Astrocyte (in vitro differentiated cells and primary cell): ENCODE measurements around the gene MBOAT7. TPM values are rescaled to one million over a fixed set of nuclear protein-coding genes. Genes with fewer than 3 reads are reported as not detected.

ENCODE experiments used
- DNase-seq: peaks from one replicate; pipeline ENCODE4 v3.0.0-alpha.2; 2010; ENCODE audit warnings: low read depth
- FAIRE-seq: peaks from 2 replicates; lab custom pipeline; 2011; peaks lifted over from hg19 to GRCh38; lab: Jason Lieb, UNC
- H2AFZ ChIP-seq: 2 replicates; pipeline ENCODE4 v1.6.0; 2012; ENCODE audit warnings: low read depth, low read length, inconsistent platforms
- H3K27ac ChIP-seq: 2 replicates; pipeline ENCODE4 v1.5.1; 2011; ENCODE audit warnings: low read depth, low read length, inconsistent platforms
- H3K27me3 ChIP-seq: 2 replicates; pipeline ENCODE4 v1.6.0; 2011; ENCODE audit warnings: low read length, inconsistent platforms; ENCODE audit not compliant: insufficient read depth
- H3K36me3 ChIP-seq: 2 replicates; pipeline ENCODE4 v1.5.1; 2011; ENCODE audit warnings: low read length, inconsistent platforms; ENCODE audit not compliant: insufficient read depth
- H3K4me1 ChIP-seq: 2 replicates; pipeline ENCODE4 v1.5.1; 2011; ENCODE audit warnings: low read length, inconsistent platforms; ENCODE audit not compliant: insufficient read depth
- H3K4me2 ChIP-seq: 2 replicates; pipeline ENCODE4 v1.6.0; 2012; ENCODE audit warnings: low read length, inconsistent platforms
- H3K4me3 ChIP-seq: 2 replicates; pipeline ENCODE4 v1.5.1; 2011; ENCODE audit warnings: low read depth, mild to moderate bottlenecking, low read length, inconsistent platforms; ENCODE audit not compliant: insufficient read depth
- H3K79me2 ChIP-seq: 2 replicates; pipeline ENCODE4 v1.6.0; 2012; ENCODE audit warnings: mild to moderate bottlenecking, low read length, inconsistent platforms; ENCODE audit not compliant: insufficient read depth
- H3K9ac ChIP-seq: 2 replicates; pipeline ENCODE4 v1.6.0; 2012; ENCODE audit warnings: mild to moderate bottlenecking, low read length, inconsistent platforms
- H3K9me3 ChIP-seq: 2 replicates; pipeline ENCODE4 v1.5.1; 2012; ENCODE audit warnings: low read depth, mild to moderate bottlenecking, low read length, inconsistent platforms; ENCODE audit not compliant: insufficient read depth
- H4K20me1 ChIP-seq: 2 replicates; pipeline ENCODE4 v1.6.0; 2012; ENCODE audit warnings: low read length, inconsistent platforms; ENCODE audit not compliant: insufficient read depth
- H3K27ac Mint-ChIP-seq: one replicate; pipeline ENCODE4 v1.8.0; 2021; ENCODE audit warnings: mild to moderate bottlenecking, mixed read lengths; ENCODE audit not compliant: unreplicated experiment
- H3K27me3 Mint-ChIP-seq: one replicate; pipeline ENCODE4 v1.8.0; 2021; ENCODE audit warnings: low read depth, mixed read lengths; ENCODE audit not compliant: unreplicated experiment
- H3K36me3 Mint-ChIP-seq: one replicate; pipeline ENCODE4 v1.8.0; 2021; ENCODE audit warnings: low read depth, mixed read lengths; ENCODE audit not compliant: unreplicated experiment
- H3K4me1 Mint-ChIP-seq: one replicate; pipeline ENCODE4 v1.8.0; 2021; ENCODE audit warnings: low read depth, mixed read lengths; ENCODE audit not compliant: unreplicated experiment
- H3K4me3 Mint-ChIP-seq: one replicate; pipeline ENCODE4 v1.8.0; 2021; ENCODE audit warnings: mild to moderate bottlenecking, moderate library complexity, mixed read lengths; ENCODE audit not compliant: unreplicated experiment
- H3K9me3 Mint-ChIP-seq: one replicate; pipeline ENCODE4 v1.8.0; 2021; ENCODE audit warnings: mild to moderate bottlenecking, mixed read lengths; ENCODE audit not compliant: unreplicated experiment
- EZH2 ChIP-seq: IDR thresholded peaks from 2 replicates; pipeline ENCODE4 v1.6.1; 2012; ENCODE audit warnings: mild to moderate bottlenecking, low read length, inconsistent platforms; ENCODE audit not compliant: insufficient read depth
- total RNA-seq: library from RNA; stranded (reverse); gene quantifications from 2 replicates; pipeline ENCODE4 v1.2.1, GENCODE V29; 2021
- TF ChIP-seq, protein P1 (sequence below): IDR thresholded peaks from 2 replicates; pipeline ENCODE4 v1.5.1; 2011; ENCODE audit warnings: low read depth, mild to moderate bottlenecking, inconsistent platforms, low read length, moderate library complexity; ENCODE audit not compliant: insufficient read depth

MBOAT7 gene
- total RNA-seq, 1 donor from 2014 or later, result 162 TPM

DNA sequence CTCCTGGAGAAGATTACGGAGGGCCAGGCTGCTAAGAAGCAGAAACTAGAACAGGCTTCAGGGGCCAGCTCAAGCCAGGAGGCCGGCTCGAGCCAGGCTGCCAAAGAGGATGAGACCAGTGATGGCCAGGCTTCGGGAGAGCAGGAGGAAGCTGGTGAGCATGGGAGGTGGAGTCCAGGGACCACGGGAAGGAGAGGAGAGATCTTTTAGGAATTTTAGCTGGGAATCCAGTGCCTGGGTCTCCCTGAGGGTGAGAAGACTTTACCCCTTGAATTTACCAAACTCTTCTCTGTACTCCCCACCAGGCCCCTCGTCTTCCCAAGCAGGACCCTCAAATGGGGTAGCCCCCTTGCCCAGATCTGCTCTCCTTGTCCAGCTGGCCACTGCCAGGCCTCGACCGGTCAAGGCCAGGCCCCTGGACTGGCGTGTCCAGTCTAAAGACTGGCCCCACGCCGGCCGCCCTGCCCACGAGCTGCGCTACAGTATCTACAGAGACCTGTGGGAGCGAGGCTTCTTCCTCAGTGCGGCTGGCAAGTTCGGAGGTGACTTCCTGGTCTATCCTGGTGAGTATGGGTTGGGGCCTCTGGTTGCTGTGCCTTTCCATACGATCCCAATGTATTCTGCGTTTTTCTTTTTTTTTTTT is 2.6 kb upstream of the MBOAT7 start:
- Histone ChIP-seq H3K4me2 (peak overlapping the region; percentile 97), H3K27me3 (no peaks in the 10 kb centered on the region), H3K36me3 (peaks cover 3% of the 10 kb centered on the region), H4K20me1 (peaks cover 28% of the 10 kb centered on the region), H2AFZ (peak overlapping the region; percentile 93), H3K9ac (peak overlapping the region; percentile 96), H3K9me3 (no peaks in the 10 kb centered on the region), H3K79me2 (peaks cover 42% of the 10 kb centered on the region), H3K27ac (peak overlapping the region; percentile 99), H3K4me3 (peak overlapping the region; percentile 82), H3K4me1 (peaks cover 15% of the 10 kb centered on the region)
- H3K27ac Mint-ChIP-seq, result peak overlapping the region; percentile 84
- no peak for FAIRE-seq
- TF ChIP-seq, protein P1, sequence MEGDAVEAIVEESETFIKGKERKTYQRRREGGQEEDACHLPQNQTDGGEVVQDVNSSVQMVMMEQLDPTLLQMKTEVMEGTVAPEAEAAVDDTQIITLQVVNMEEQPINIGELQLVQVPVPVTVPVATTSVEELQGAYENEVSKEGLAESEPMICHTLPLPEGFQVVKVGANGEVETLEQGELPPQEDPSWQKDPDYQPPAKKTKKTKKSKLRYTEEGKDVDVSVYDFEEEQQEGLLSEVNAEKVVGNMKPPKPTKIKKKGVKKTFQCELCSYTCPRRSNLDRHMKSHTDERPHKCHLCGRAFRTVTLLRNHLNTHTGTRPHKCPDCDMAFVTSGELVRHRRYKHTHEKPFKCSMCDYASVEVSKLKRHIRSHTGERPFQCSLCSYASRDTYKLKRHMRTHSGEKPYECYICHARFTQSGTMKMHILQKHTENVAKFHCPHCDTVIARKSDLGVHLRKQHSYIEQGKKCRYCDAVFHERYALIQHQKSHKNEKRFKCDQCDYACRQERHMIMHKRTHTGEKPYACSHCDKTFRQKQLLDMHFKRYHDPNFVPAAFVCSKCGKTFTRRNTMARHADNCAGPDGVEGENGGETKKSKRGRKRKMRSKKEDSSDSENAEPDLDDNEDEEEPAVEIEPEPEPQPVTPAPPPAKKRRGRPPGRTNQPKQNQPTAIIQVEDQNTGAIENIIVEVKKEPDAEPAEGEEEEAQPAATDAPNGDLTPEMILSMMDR, result no peak
- no peak for TF ChIP-seq EZH2
- peak overlapping the region; percentile 93 for H3K4me3 Mint-ChIP-seq
- DNase-seq, result no peak
- peaks cover 8% of the 10 kb centered on the region for H3K36me3 Mint-ChIP-seq
- H3K9me3 Mint-ChIP-seq, result no peaks in the 10 kb centered on the region
- no peaks in the 10 kb centered on the region for H3K27me3 Mint-ChIP-seq
- H3K4me1 Mint-ChIP-seq, result peaks cover 7% of the 10 kb centered on the region

DNA sequence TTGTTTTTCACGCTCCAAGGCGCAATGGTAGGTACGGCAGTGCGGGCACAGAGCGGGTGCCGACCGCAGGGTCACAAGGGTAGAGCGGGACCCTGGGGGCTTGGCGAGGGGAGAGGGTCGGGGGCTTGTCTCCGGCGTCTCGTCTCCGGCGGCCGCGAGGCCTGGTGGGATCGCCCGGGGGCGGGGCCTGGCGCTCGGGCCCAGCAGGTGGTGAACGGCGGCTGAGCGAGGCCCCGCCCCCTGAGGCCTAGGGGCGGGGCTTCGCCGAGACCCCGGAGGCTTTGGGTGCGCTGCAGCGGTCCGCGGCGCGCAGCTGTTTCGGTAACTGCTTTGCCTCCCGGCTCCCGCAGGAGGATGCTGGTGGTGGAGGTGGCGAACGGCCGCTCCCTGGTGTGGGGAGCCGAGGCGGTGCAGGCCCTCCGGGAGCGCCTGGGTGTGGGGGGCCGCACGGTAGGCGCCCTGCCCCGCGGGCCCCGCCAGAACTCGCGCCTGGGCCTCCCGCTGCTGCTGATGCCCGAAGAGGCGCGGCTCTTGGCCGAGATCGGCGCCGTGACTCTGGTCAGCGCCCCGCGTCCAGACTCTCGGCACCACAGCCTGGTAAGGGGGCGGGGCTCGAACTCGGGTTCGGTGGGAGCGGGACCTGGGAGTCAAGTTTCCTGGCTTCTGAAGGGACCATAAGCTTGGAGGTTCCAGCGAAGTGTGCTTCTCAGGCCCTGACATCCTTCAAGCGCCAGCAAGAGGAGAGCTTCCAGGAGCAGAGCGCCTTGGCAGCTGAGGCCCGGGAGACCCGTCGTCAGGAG is 1.8 kb upstream of the MBOAT7 start, which contains the start of gene TSEN34:
Gene TSEN34, plus strand, starts transcription at position 298 of the 800 bp plus-strand sequence. Its CDS starts 57 bp downstream, at position 355.
- no peaks in the 10 kb centered on the region for H3K27me3 Mint-ChIP-seq
- Histone ChIP-seq H4K20me1 (peaks cover 35% of the 10 kb centered on the region), H3K9me3 (no peaks in the 10 kb centered on the region), H3K4me1 (peaks cover 15% of the 10 kb centered on the region), H3K27ac (peak within 1 kb of the TSS; percentile 99), H2AFZ (peak within 1 kb of the TSS; percentile 93), H3K9ac (peak within 1 kb of the TSS; percentile 96), H3K4me3 (peak within 1 kb of the TSS; percentile 82), H3K27me3 (no peaks in the 10 kb centered on the region), H3K36me3 (peaks cover 3% of the 10 kb centered on the region), H3K4me2 (peak within 1 kb of the TSS; percentile 97), H3K79me2 (peaks cover 46% of the 10 kb centered on the region)
- H3K4me1 Mint-ChIP-seq, result peaks cover 7% of the 10 kb centered on the region
- DNase-seq, result peak; percentile 27
- TF ChIP-seq EZH2, result no peak
- TF ChIP-seq, protein P1, result no peak
- peaks cover 8% of the 10 kb centered on the region for H3K36me3 Mint-ChIP-seq
- H3K9me3 Mint-ChIP-seq, result no peaks in the 10 kb centered on the region
- no peak for FAIRE-seq
- peak within 1 kb of the TSS; percentile 96 for H3K27ac Mint-ChIP-seq
- H3K4me3 Mint-ChIP-seq, result peak within 1 kb of the TSS; percentile 95
